A549 (cell line): ENCODE measurements around the gene RAVER1. TPM values are rescaled to one million over a fixed set of nuclear protein-coding genes. Genes with fewer than 3 reads are reported as not detected.

Experiments
- ATAC-seq, 2 experiments: fragments of 200-7000 bp in 1 of 2; fragments of >200 bp in 1 of 2; cut with Nextera tagmentation in 1 of 2; cut with Tn5 transposase in 1 of 2; 3 replicates each; pipeline versions ENCODE4 v1.8.0 to v1.9.1; 2018 to 2020; ENCODE audit warnings: mild to moderate bottlenecking in 1 of 2, moderate library complexity in 1 of 2
- CTCF ChIA-PET: fragments of 300-600 bp; sonication (Branson Sonifier 250); formaldehyde crosslinking; extraction: SDS; loops from one replicate; lab custom pipeline; 2021; ENCODE audit warnings: antibody characterized with exemption, inconsistent platforms; lab: Yijun Ruan, JAX
- POLR2A ChIA-PET: fragments of 350-600 bp; formaldehyde crosslinking; extraction: SDS; loops from one replicate; lab custom pipeline; 2021; ENCODE audit warnings: antibody characterized with exemption, inconsistent platforms; lab: Yijun Ruan, JAX
- DNase-seq, 2 experiments: peaks; one replicate each; pipeline versions ENCODE4 v3.0.0 to v3.0.0-alpha.2; 2011 to 2016; ENCODE audit warnings: low read depth in 1 of 2, low spot score in 1 of 2
- FAIRE-seq: peaks from 2 replicates; lab custom pipeline; 2011; peaks lifted over from hg19 to GRCh38; lab: Jason Lieb, UNC
- H3K27ac ChIP-seq, 2 experiments: fragments of >200 bp; sonication (Bioruptor Twin); formaldehyde crosslinking; 3 replicates each; pipeline ENCODE4 v1.5.1; 2016 to 2017
- H3K4me1 ChIP-seq: fragments of >200 bp; sonication (Bioruptor Twin); formaldehyde crosslinking; 3 replicates; pipeline ENCODE4 v1.6.1; 2016
- H3K4me2 ChIP-seq: fragments of >200 bp; sonication (Bioruptor Twin); formaldehyde crosslinking; 3 replicates; pipeline ENCODE4 v1.6.1; 2016
- H3K4me3 ChIP-seq: fragments of >200 bp; sonication (Bioruptor Twin); formaldehyde crosslinking; 3 replicates; pipeline ENCODE4 v1.5.1; 2016
- H3K9me3 ChIP-seq: fragments of >200 bp; sonication (Bioruptor Twin); formaldehyde crosslinking; 3 replicates; pipeline ENCODE4 v1.6.1; 2016
- CBX8 ChIP-seq: fragments of 200-600 bp; sonication (generic); IDR thresholded peaks from 2 replicates; pipeline ENCODE4 v1.6.1; 2016
- CEBPB ChIP-seq, 2 experiments: fragments of >200 bp in 1 of 2; sonication (Bioruptor Twin) in 1 of 2; formaldehyde crosslinking in 1 of 2; IDR thresholded peaks; 2 replicates each; pipeline ENCODE4 v1.6.1; 2012 to 2016
- CTCF ChIP-seq: fragments of >200 bp; sonication (Bioruptor Twin); formaldehyde crosslinking; IDR thresholded peaks from 3 replicates; pipeline ENCODE4 v1.5.1; 2016
- ESRRA ChIP-seq: fragments of 150-350 bp; IDR thresholded peaks from 2 replicates; pipeline ENCODE4 v1.6.1; 2014; ENCODE audit warnings: mild to moderate bottlenecking, low read length, borderline replicate concordance
- GATA3 ChIP-seq: IDR thresholded peaks from 2 replicates; pipeline ENCODE4 v1.6.1; 2012; ENCODE audit warnings: borderline replicate concordance
- HMGXB4 ChIP-seq: fragments of 250-450 bp; sonication (Bioruptor Pico); IDR thresholded peaks from 2 replicates; pipeline ENCODE4 v1.5.0; 2021; ENCODE audit warnings: mild to moderate bottlenecking, moderate library complexity, borderline replicate concordance
- HOXA7 ChIP-seq: fragments of 250-450 bp; sonication (Bioruptor Pico); IDR thresholded peaks from 2 replicates; pipeline ENCODE4 v1.5.0; 2020; ENCODE audit warnings: mild to moderate bottlenecking, moderate library complexity
- JUN ChIP-seq, 2 experiments: fragments of >200 bp; sonication (Bioruptor Twin); formaldehyde crosslinking; IDR thresholded peaks; 2 replicates in 1 of 2; 3 replicates in 1 of 2; pipeline ENCODE4 v1.6.1; 2016 to 2017
- JUNB ChIP-seq: fragments of >200 bp; sonication (Bioruptor Twin); formaldehyde crosslinking; IDR thresholded peaks from 2 replicates; pipeline ENCODE4 v1.6.1; 2016
- KDM5A ChIP-seq: fragments of 200-600 bp; sonication (generic); IDR thresholded peaks from 2 replicates; pipeline ENCODE4 v1.6.1; 2016; ENCODE audit warnings: antibody characterized with exemption, mild to moderate bottlenecking
- MAFK ChIP-seq: fragments of 450-650 bp; IDR thresholded peaks from 2 replicates; pipeline ENCODE4 v1.6.1; 2014; ENCODE audit not compliant: partially characterized antibody
- MAZ ChIP-seq: fragments of 150-350 bp; IDR thresholded peaks from 2 replicates; pipeline ENCODE4 v1.6.1; 2014; ENCODE audit warnings: antibody characterized with exemption, low read depth, low read length, borderline replicate concordance
- NFE2L2 ChIP-seq: fragments of 150-350 bp; conservative IDR thresholded peaks from 2 replicates; pipeline ENCODE4 v1.6.1; 2014; ENCODE audit warnings: low read length
- NPAS2 ChIP-seq: fragments of 250-450 bp; sonication (Bioruptor Pico); IDR thresholded peaks from 2 replicates; pipeline ENCODE4 v1.8.0; 2022; ENCODE audit warnings: mild to moderate bottlenecking, moderate library complexity, borderline replicate concordance
- NR3C1 ChIP-seq: fragments of >200 bp; sonication (Bioruptor Twin); formaldehyde crosslinking; IDR thresholded peaks from 3 replicates; pipeline ENCODE4 v1.6.1; 2017
- PBX3 ChIP-seq: IDR thresholded peaks from 2 replicates; pipeline ENCODE4 v1.6.1; 2012
- POLR2A ChIP-seq: IDR thresholded peaks from 2 replicates; pipeline ENCODE4 v1.6.1; 2012; ENCODE audit warnings: mild to moderate bottlenecking, low read length
- RAD21 ChIP-seq, 2 experiments: fragments of >200 bp in 1 of 2; sonication (Bioruptor Twin) in 1 of 2; formaldehyde crosslinking in 1 of 2; IDR thresholded peaks in 1 of 2; conservative IDR thresholded peaks in 1 of 2; 2 replicates in 1 of 2; 3 replicates in 1 of 2; pipeline ENCODE4 v1.6.1; 2012 to 2018; ENCODE audit warnings: inconsistent platforms in 1 of 2
- RCOR1 ChIP-seq: fragments of 150-350 bp; IDR thresholded peaks from 2 replicates; pipeline ENCODE4 v1.6.1; 2014; ENCODE audit warnings: antibody characterized with exemption, low read length, low read depth
- REST ChIP-seq: fragments of 200-600 bp; sonication (generic); IDR thresholded peaks from 2 replicates; pipeline ENCODE4 v1.6.1; 2016; ENCODE audit warnings: antibody characterized with exemption, mild to moderate bottlenecking, moderate library complexity
- RFX5 ChIP-seq: fragments of 450-650 bp; IDR thresholded peaks from 2 replicates; pipeline ENCODE4 v1.7.1; 2014; ENCODE audit warnings: antibody characterized with exemption, mild to moderate bottlenecking, moderate library complexity
- SREBF2 ChIP-seq: fragments of 450-650 bp; IDR thresholded peaks from 2 replicates; pipeline ENCODE4 v1.6.1; 2014; ENCODE audit warnings: mild to moderate bottlenecking, moderate library complexity
- ZC3H11A ChIP-seq: fragments of 450-650 bp; IDR thresholded peaks from 2 replicates; pipeline ENCODE4 v1.6.1; 2014; ENCODE audit warnings: antibody characterized with exemption, mild to moderate bottlenecking
- ZSCAN20 ChIP-seq: fragments of 250-450 bp; sonication (Bioruptor Pico); IDR thresholded peaks from 2 replicates; pipeline ENCODE4 v1.8.0; 2022; ENCODE audit warnings: mild to moderate bottlenecking, moderate library complexity
- WGBS: methylation state at CpG from one replicate; pipeline ENCODE4 v1.1.6; 2017; ENCODE audit errors: missing lambda C conversion rate; 5-methylcytosine and 5-hydroxymethylcytosine counted together
- polyA plus RNA-seq, 4 experiments: library from polyadenylated mRNA; depleted of rRNA in 3 of 4; stranded (reverse); fragments of >200 nt; fragmentation: RNase III in 1 of 4; extraction: RNeasy Plus Mini Kit Qiagen cat#74134 plus additional on column Dnase treatment in 1 of 4; gene quantifications; 2 replicates in 3 of 4; 3 replicates in 1 of 4; pipeline ENCODE4 v1.2.3, GENCODE V29; 2011 to 2017

RAVER1 gene
- polyA plus RNA-seq, 2 of the 4 experiments (the other 2 are of a cell fraction): 1.8 to 22.1 TPM

GRCh38 chr19:10292789-10293636 lies 40.3 kb downstream of the RAVER1 start:
- ATAC-seq (no peak), DNase-seq (no peak), FAIRE-seq (no peak)
- H3K9me3 ChIP-seq: no peaks in the 10 kb centered on the region
- peaks cover 16% of the 10 kb centered on the region for H3K4me1 ChIP-seq
- peak overlapping the region; percentile 97; the same call in 1 of the 3 replicates for H3K4me2 ChIP-seq
- H3K4me3 ChIP-seq: no peak overlapping the region
- H3K27ac ChIP-seq: no peak overlapping the region
- 91% methylated on average over 55 of the region's 56 CpGs for WGBS
- POLR2A ChIA-PET: no interaction called here
- TF ChIP-seq MAZ (no peak), CTCF (no peak), PBX3 (no peak), HMGXB4 (CRISPR knock-in tag) (no peak), SREBF2 (no peak), NFE2L2 (no peak), ESRRA (no peak), POLR2A (no peak), JUNB (no peak), NR3C1 (no peak), RAD21 (conservative IDR thresholded peaks at IDR 0.05 in 1 of 2, IDR thresholded peaks at IDR 0.05 in 1 of 2) (no peak), KDM5A (no peak), CEBPB (IDR thresholded peaks at IDR 0.05) (no peak), CBX8 (no peak), NPAS2 (no peak), JUN (IDR thresholded peaks at IDR 0.05) (no peak), ZC3H11A (no peak), MAFK (no peak), RCOR1 (no peak)
- TF ChIP-seq, all 56 proteins: peak for 0
- CTCF ChIA-PET: interaction anchor here (0.8 to 1.3 kb wide), 3 partner anchors 24 to 98 kb away, joined by 3 to 5 read pairs (median 3); no protein-coding TSS in a partner anchor

- Histone ChIP-seq H3K27ac (no peak overlapping the region), H3K4me3 (peak overlapping the region; percentile 52), H3K4me1 (peaks cover 16% of the 10 kb centered on the region), H3K4me2 (peak overlapping the region; percentile 97), H3K9me3 (no peaks in the 10 kb centered on the region)
- POLR2A ChIA-PET: no interaction called here
- FAIRE-seq (no peak), DNase-seq (peak in 1 of 2 experiments; percentile 72), ATAC-seq (peak; percentile 10 to 41; a peak in 3 of 6 replicates)
- CTCF ChIA-PET: interaction anchor here (1.5 to 1.6 kb wide), 2 partner anchors 34 to 96 kb away, joined by 4 to 6 read pairs; no protein-coding TSS in a partner anchor
- TF ChIP-seq ZSCAN20 (CRISPR knock-in tag): no peak
- no peak for TF ChIP-seq RFX5
- TF ChIP-seq GATA3: no peak
- no peak for TF ChIP-seq REST
- no peak for TF ChIP-seq HOXA7 (CRISPR knock-in tag)
- WGBS: 35% methylated on average over 20 of the region's 45 CpGs
Measured at GRCh38 chr19:10292206-10292788, 41.0 kb downstream of the RAVER1 start.
